NK-92 (cell line): ENCODE results near the gene TANGO2.

ENCODE experiments used
- DNase-seq: peaks from one replicate; lab custom pipeline; 2025; ENCODE audit not compliant: unreplicated experiment; lab: John Stamatoyannopoulos, UW

Gene TANGO2

GRCh38 chr22:20113551-20114310, 92.8 kb downstream of the TANGO2 start:
- DNase-seq, result no peak

- DNase-seq, result no peak
These were observed 93.9 kb downstream of the TANGO2 start for GRCh38 chr22:20114506-20115475.

GRCh38 chr22:20115691-20116375, 94.9 kb downstream of the TANGO2 start, which contains the start of gene RANBP1:
Gene RANBP1, plus strand, starts transcription at chr22:20116104. Its CDS starts 81 bp downstream, at chr22:20116185.
- DNase-seq, result no peak

- DNase-seq, result no peak
These were observed 95.6 kb downstream of the TANGO2 start for GRCh38 chr22:20116376-20116950.
